Tibial nerve (tissue), 4 donors: ENCODE results near the gene KATNAL2. TPM values are rescaled to one million over a fixed set of nuclear protein-coding genes. Genes with fewer than 3 reads are reported as not detected.

ENCODE experiments used
- DNase-seq, 2 donors: peaks; one replicate each; pipeline ENCODE4 v3.0.0-alpha.2; 2019; ENCODE audit warnings: low spot score in 2 of 2
- H3K27ac ChIP-seq, 4 donors: fragments of 200-600 bp; sonication (generic) in 3 of 4; one replicate each; pipeline ENCODE4 v1.5.1; 2017 to 2019; ENCODE audit warnings: mild to moderate bottlenecking in 1 of 4
- H3K27me3 ChIP-seq, 2 donors: fragments of 200-600 bp; sonication (generic) in 1 of 2; one replicate each; pipeline versions ENCODE4 v1.5.1 to v1.6.0; 2017 to 2019
- H3K36me3 ChIP-seq, 3 donors: fragments of 200-600 bp; sonication (generic); one replicate each; pipeline ENCODE4 v1.5.1; 2018 to 2019
- H3K4me1 ChIP-seq, 4 donors: fragments of 200-600 bp; sonication (generic) in 3 of 4; one replicate each; pipeline ENCODE4 v1.5.1; 2017 to 2019
- H3K4me3 ChIP-seq, 4 donors: fragments of 200-600 bp; sonication (generic) in 3 of 4; one replicate each; pipeline ENCODE4 v1.5.1; 2017 to 2019; ENCODE audit warnings: mild to moderate bottlenecking in 1 of 4, moderate library complexity in 1 of 4
- H3K9me3 ChIP-seq, 4 donors: fragments of 200-600 bp; sonication (generic) in 3 of 4; one replicate each; pipeline ENCODE4 v1.5.1; 2017 to 2019
- EP300 ChIP-seq, 2 donors: sonication (generic); formaldehyde crosslinking; IDR thresholded peaks; one replicate each; pipeline ENCODE4 v1.6.1; 2017; ENCODE audit warnings: antibody characterized with exemption in 2 of 2, mild to moderate bottlenecking in 1 of 2
- POLR2A ChIP-seq, 2 donors: fragments of 450-650 bp; IDR thresholded peaks; one replicate each; pipeline ENCODE4 v1.6.1; 2017; ENCODE audit warnings: antibody characterized with exemption in 2 of 2, mild to moderate bottlenecking in 2 of 2, moderate library complexity in 2 of 2
- WGBS, 2 donors: methylation state at CpG; one replicate each; pipeline ENCODE4 v1.1.5; 2018; 5-methylcytosine and 5-hydroxymethylcytosine counted together
- total RNA-seq, 4 donors: library from RNA; depleted of rRNA; stranded (reverse); fragments of >200 nt; gene quantifications; one replicate each; pipeline ENCODE4 v1.1.0, GENCODE V29; 2016
- TF ChIP-seq, protein P1 (sequence below), 5 experiments: fragments of 200-600 bp in 3 of 5; fragments of 450-650 bp in 2 of 5; sonication (generic) in 3 of 5; IDR thresholded peaks; one replicate each; pipeline ENCODE4 v1.5.1; 2016 to 2019; ENCODE audit warnings: antibody characterized with exemption in 5 of 5, mild to moderate bottlenecking in 3 of 5, moderate library complexity in 2 of 5

The KATNAL2 gene
- total RNA-seq, 4 donors from 2014 or later = 2.4 to 11.7 (median 7.8) TPM

DNA sequence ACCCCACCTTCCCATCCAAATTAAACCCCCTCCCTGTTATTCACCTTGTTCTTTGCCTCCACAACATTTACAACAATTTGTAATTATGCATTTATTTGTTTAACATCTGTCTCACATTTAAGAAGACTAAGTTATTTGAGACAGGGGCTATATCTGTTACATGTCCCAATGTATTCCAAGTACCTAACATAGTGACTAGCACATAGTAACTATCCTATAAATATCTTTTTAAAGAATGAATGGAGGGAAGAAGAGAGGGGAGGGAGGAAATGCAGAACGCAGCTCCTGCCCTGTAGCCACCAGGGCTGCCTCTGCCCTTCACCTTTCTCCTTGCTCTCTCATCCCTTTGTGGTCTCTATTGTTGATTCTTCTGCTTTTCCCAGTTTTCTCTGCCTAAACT, 192.3 kb downstream of the KATNAL2 start:
- Histone ChIP-seq H3K27ac (no peak overlapping the region), H3K9me3 (no peaks in the 10 kb centered on the region), H3K4me3 (no peak overlapping the region), H3K36me3 (peaks cover 0 to 98% (median 13%) of the 10 kb centered on the region in 3 donors), H3K4me1 (no peaks in the 10 kb centered on the region), H3K27me3 (no peaks in the 10 kb centered on the region)
- WGBS, 2 donors = 31 to 42% methylated on average over 1 of the region's 1 CpG
- no peak for DNase-seq
- TF ChIP-seq POLR2A (IDR thresholded peaks at IDR 0.05) = no peak
- TF ChIP-seq, protein P1, sequence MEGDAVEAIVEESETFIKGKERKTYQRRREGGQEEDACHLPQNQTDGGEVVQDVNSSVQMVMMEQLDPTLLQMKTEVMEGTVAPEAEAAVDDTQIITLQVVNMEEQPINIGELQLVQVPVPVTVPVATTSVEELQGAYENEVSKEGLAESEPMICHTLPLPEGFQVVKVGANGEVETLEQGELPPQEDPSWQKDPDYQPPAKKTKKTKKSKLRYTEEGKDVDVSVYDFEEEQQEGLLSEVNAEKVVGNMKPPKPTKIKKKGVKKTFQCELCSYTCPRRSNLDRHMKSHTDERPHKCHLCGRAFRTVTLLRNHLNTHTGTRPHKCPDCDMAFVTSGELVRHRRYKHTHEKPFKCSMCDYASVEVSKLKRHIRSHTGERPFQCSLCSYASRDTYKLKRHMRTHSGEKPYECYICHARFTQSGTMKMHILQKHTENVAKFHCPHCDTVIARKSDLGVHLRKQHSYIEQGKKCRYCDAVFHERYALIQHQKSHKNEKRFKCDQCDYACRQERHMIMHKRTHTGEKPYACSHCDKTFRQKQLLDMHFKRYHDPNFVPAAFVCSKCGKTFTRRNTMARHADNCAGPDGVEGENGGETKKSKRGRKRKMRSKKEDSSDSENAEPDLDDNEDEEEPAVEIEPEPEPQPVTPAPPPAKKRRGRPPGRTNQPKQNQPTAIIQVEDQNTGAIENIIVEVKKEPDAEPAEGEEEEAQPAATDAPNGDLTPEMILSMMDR (IDR thresholded peaks at IDR 0.05) = no peak
- TF ChIP-seq EP300 (IDR thresholded peaks at IDR 0.05) = no peak

DNA sequence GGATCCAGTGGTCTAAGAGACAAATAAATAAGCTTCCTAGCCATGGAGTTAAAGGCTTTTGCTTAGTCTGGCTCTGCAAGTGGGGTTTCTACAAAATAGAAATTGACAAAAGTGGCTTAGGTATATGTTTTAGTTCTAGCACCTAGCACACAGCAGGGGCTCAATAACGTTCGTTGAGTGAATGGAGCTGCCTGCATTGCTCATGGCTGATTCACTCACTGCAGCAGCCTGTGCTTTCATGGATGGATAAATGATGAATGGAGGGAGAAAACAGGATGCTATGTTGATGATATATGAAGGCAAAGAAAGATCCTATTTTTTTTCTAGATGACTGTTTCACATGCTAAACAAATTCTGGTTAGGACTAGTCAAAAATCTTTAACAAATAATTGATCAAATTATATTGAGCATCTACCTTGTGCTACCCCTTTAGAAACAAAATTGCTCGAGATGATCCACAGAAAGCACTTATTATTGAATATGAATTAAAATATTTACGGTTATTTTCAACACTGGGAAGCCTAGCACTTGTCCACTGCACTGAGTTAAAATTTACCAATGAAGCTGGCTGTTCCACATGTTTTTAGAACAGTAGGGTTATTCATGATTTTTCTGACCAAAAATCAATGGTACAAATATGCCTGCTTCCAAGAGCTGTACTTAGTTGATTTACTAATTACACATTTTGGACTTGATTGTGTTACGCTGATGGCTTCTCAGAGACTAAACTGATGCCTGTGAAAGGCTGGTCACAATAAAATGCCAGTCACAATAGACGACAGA, 193.3 kb downstream of the KATNAL2 start:
- Histone ChIP-seq H3K27me3 (no peaks in the 10 kb centered on the region), H3K4me3 (no peak overlapping the region), H3K9me3 (no peaks in the 10 kb centered on the region), H3K27ac (no peak overlapping the region), H3K36me3 (peaks cover 0 to 95% (median 16%) of the 10 kb centered on the region in 3 donors), H3K4me1 (no peaks in the 10 kb centered on the region)
- TF ChIP-seq, protein P1 (IDR thresholded peaks at IDR 0.05) = no peak
- TF ChIP-seq POLR2A (IDR thresholded peaks at IDR 0.05) (no peak), EP300 (IDR thresholded peaks at IDR 0.05) (no peak)
- 49 to 55% methylated on average over 6 of the region's 6 CpGs for WGBS, 2 donors
- no peak for DNase-seq

DNA sequence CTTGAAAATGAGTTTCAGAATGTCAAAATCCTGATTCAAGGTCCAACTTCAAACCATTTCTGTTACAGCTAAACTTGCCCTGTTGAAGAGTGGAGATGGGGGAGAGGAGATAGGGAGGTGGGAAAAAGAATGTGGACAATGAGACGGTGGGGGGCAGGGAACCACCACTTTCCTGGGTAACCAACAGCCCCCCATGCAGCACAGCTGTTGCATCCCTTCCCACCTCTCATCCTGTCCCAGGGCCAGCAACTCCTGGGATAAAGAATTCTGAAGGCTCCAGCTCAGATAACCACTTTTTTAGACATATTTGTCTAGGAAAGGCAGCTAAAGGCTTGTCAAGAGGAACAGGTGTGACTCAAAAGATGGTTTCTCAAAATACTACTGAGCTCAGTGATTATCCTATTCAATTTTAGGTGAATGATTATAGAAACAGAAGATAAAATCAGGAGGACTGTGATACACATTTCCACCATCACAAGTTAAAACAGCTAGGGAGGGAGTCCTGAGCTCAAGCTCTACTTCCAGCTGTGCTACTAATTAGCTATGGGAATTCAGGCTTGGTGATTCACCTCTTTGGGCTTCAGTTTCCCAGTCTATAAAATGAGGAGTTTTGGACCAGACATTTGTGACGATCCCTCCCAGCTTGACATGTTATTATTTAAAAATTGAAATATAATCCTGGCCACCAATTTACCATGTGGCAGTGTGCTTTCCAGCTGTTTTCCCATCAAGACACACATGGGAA, 196.6 kb downstream of the KATNAL2 start:
- Histone ChIP-seq H3K9me3 (no peaks in the 10 kb centered on the region), H3K36me3 (peaks cover 0 to 68% (median 16%) of the 10 kb centered on the region in 3 donors), H3K4me1 (no peaks in the 10 kb centered on the region), H3K4me3 (no peak overlapping the region), H3K27me3 (no peaks in the 10 kb centered on the region), H3K27ac (no peak overlapping the region)
- TF ChIP-seq, protein P1 (IDR thresholded peaks at IDR 0.05) = no peak
- no peak for TF ChIP-seq EP300 (IDR thresholded peaks at IDR 0.05)
- no peak for TF ChIP-seq POLR2A (IDR thresholded peaks at IDR 0.05)
- DNase-seq = no peak
- WGBS, 2 donors = 92 to 94% methylated on average over 2 of the region's 2 CpGs

DNA sequence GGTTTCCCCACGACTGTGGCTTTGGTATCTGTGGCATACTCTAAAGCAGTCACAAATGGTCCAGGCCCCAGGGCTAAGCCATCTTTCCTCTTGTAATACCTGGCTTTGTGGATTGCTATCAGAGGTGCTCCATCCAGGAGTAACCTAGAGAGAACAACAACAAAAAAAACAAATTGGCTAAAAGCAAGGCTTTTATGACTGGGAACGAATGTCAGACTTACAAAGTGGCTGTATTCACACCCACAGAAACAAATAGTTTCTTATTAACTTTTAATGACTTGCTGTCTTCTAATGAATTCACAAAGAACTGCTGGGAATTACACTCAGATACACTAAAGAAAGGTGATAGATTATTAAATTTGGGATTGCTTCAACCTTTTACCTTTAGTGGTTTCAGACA, 197.8 kb downstream of the KATNAL2 start:
- peaks cover 2 to 64% (median 16%) of the 10 kb centered on the region in 3 donors for H3K36me3 ChIP-seq
- 55 to 75% methylated on average over 2 of the region's 2 CpGs for WGBS, 2 donors

More for the DNA sequence above, 197.8 kb downstream of the KATNAL2 start:
- no peak for DNase-seq
- no peaks in the 10 kb centered on the region for H3K4me1 ChIP-seq
- H3K9me3 ChIP-seq = no peaks in the 10 kb centered on the region
- no peak overlapping the region for H3K4me3 ChIP-seq
- TF ChIP-seq POLR2A (IDR thresholded peaks at IDR 0.05) = no peak
- no peak for TF ChIP-seq EP300 (IDR thresholded peaks at IDR 0.05)
- TF ChIP-seq, protein P1 (IDR thresholded peaks at IDR 0.05) = no peak
- no peaks in the 10 kb centered on the region for H3K27me3 ChIP-seq
- no peak overlapping the region for H3K27ac ChIP-seq
